ENCODE results near the gene ESYT3. TPM values are rescaled to one million over a fixed set of nuclear protein-coding genes. Genes with fewer than 3 reads are reported as not detected.

ESYT3 gene
- total RNA-seq, 2 experiments from 2014 or later, result 0.22 TPM; not detected in 1

DNA sequence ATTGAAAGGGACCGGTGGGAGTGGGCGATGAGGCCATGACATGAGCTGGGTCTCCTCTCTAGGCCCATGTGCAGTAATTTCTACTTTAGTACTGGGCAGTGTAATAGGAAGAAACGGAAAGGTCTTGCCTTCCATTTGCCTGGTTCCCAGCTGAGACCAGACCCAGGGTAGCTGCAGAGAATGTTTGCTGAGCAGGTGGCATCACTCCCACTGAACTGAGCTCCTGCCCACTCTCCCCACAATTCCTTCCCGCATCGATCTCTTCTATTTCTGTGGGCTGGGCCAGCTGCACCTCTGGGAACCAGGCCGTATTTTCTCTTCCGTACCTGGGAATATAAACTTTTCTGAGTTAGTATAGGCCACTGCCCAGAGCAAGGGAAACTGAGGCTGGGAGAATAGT is 15.8 kb downstream of the ESYT3 start:
- H3K27ac ChIP-seq (ENCODE audit: low read depth in 1 of 2, low read length in 2 of 2), result no peak overlapping the region
- no peaks in the 10 kb centered on the region for H3K4me1 ChIP-seq (ENCODE audit: insufficient read depth, low read length)
- H3K27me3 ChIP-seq (ENCODE audit: control insufficient read depth in 1 of 2, insufficient read depth in 2 of 2, low read length in 2 of 2), result peaks cover 0 to 2% of the 10 kb centered on the region in 2 experiments
- ChIA-PET CTCF (no interaction called here), POLR2A (no interaction called here)
- H3K9me3 ChIP-seq (ENCODE audit: control insufficient read depth in 1 of 2, insufficient read depth in 1 of 2, low read length in 2 of 2), result no peaks in the 10 kb centered on the region
- no peak overlapping the region for H3K4me3 ChIP-seq (ENCODE audit: low read length)
- TF ChIP-seq, protein P1, sequence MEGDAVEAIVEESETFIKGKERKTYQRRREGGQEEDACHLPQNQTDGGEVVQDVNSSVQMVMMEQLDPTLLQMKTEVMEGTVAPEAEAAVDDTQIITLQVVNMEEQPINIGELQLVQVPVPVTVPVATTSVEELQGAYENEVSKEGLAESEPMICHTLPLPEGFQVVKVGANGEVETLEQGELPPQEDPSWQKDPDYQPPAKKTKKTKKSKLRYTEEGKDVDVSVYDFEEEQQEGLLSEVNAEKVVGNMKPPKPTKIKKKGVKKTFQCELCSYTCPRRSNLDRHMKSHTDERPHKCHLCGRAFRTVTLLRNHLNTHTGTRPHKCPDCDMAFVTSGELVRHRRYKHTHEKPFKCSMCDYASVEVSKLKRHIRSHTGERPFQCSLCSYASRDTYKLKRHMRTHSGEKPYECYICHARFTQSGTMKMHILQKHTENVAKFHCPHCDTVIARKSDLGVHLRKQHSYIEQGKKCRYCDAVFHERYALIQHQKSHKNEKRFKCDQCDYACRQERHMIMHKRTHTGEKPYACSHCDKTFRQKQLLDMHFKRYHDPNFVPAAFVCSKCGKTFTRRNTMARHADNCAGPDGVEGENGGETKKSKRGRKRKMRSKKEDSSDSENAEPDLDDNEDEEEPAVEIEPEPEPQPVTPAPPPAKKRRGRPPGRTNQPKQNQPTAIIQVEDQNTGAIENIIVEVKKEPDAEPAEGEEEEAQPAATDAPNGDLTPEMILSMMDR (IDR thresholded peaks at IDR 0.05), result no peak
- Mint-ChIP-seq H3K27ac (no peak overlapping the region), H3K36me3 (ENCODE audit: low read depth) (no peaks in the 10 kb centered on the region), H3K27me3 (no peaks in the 10 kb centered on the region), H3K9me3 (no peaks in the 10 kb centered on the region), H3K4me1 (ENCODE audit: low read depth) (no peaks in the 10 kb centered on the region), H3K4me3 (no peak overlapping the region)
- intact Hi-C loops (cut with DNase I, micrococcal nuclease), result no loop called here
- H3K36me3 ChIP-seq (ENCODE audit: insufficient read depth, low read length), result no peaks in the 10 kb centered on the region
- no peak for ATAC-seq (ENCODE audit: poor library complexity)
- no peak for DNase-seq

DNA sequence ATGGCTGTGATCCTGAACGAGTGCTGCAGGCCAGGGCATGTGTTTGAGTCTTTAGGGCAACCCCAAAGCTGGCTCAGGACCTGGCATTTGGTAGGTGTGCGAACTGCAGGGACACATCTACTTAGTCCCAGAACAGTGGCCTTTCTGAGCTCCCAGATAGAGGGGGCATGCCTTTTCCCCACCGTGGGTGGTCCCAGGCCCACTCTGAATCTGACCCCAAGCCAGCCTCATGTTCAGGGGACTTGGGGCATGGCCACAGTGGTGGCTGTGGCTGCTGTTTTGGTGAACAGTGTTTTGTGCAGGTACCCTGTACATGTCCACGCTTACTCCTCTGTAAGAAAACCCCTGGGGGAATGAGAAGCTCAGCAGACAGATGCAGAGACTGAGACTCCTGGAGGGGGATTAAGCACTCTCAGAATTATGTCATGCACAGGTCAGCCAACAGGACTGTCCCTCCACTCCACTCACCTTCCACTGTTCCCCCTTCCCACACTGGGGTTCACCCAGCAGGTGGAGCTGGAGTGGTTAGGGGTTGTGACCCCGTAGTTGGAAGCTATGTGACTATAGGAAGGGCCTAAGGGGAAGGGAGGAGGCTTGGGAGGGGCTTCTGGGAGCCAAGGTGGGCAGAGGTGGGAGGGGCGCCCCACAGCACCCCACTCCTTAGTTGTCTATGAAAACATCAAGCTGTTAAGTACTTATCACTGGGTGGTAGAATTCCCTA is 16.4 kb downstream of the ESYT3 start:
- no peak overlapping the region for H3K4me3 ChIP-seq (ENCODE audit: low read length)
- DNase-seq (no peak), ATAC-seq (ENCODE audit: poor library complexity) (no peak)
- Mint-ChIP-seq H3K27me3 (no peaks in the 10 kb centered on the region), H3K36me3 (ENCODE audit: low read depth) (no peaks in the 10 kb centered on the region), H3K27ac (no peak overlapping the region), H3K4me3 (no peak overlapping the region), H3K4me1 (ENCODE audit: low read depth) (no peaks in the 10 kb centered on the region), H3K9me3 (no peaks in the 10 kb centered on the region)
- intact Hi-C loops (cut with DNase I, micrococcal nuclease), result no loop called here
- no peaks in the 10 kb centered on the region for H3K4me1 ChIP-seq (ENCODE audit: insufficient read depth, low read length)
- no peaks in the 10 kb centered on the region for H3K36me3 ChIP-seq (ENCODE audit: insufficient read depth, low read length)
- ChIA-PET CTCF (interaction anchor here (0.5 kb wide), 1 partner anchor 155 kb away, joined by 4 read pairs; no protein-coding TSS in a partner anchor), POLR2A (no interaction called here)
- TF ChIP-seq, protein P1 (IDR thresholded peaks at IDR 0.05), result no peak
- no peak overlapping the region for H3K27ac ChIP-seq (ENCODE audit: low read depth in 1 of 2, low read length in 2 of 2)
- H3K9me3 ChIP-seq (ENCODE audit: control insufficient read depth in 1 of 2, insufficient read depth in 1 of 2, low read length in 2 of 2), result no peaks in the 10 kb centered on the region
- H3K27me3 ChIP-seq (ENCODE audit: control insufficient read depth in 1 of 2, insufficient read depth in 2 of 2, low read length in 2 of 2), result peaks cover 0 to 2% of the 10 kb centered on the region in 2 experiments

DNA sequence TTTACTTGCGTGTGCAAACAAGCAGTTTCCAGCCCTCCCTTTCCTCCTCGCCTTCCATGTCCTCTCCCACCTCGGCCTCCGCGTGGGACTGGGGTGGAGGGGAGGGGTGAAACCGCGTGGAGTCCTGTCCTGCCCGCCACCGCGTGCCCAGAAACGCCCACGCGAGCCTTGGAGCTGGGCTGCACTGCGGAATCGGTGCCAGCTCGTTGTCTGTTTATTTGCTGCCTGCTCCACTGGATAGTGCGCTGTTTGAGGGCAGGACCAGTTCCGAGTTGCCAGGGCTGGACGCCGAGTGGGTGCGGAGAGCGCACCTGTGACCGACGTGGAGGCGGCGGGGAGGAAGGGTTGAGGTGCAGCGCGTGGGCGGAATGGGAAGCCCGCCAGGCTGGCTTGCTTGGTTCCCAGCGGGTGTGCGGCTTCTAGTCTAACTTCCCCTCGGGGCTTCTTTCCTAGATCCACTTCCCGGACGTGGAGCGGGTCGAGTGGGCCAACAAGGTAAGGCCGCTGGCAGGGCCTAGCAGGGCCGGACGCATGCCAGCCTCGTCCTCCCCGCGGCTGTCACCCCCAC is 17.3 kb downstream of the ESYT3 start:
- H3K36me3 Mint-ChIP-seq (ENCODE audit: low read depth), result no peaks in the 10 kb centered on the region
- H3K27ac ChIP-seq (ENCODE audit: low read depth in 1 of 2, low read length in 2 of 2), result no peak overlapping the region
- DNase-seq (no peak), ATAC-seq (ENCODE audit: poor library complexity) (no peak)
- peaks cover 0 to 2% of the 10 kb centered on the region in 2 experiments for H3K27me3 ChIP-seq (ENCODE audit: control insufficient read depth in 1 of 2, insufficient read depth in 2 of 2, low read length in 2 of 2)
- H3K27me3 Mint-ChIP-seq, result no peaks in the 10 kb centered on the region
- POLR2A ChIA-PET, result no interaction called here
- H3K9me3 Mint-ChIP-seq, result no peaks in the 10 kb centered on the region
- no peaks in the 10 kb centered on the region for H3K9me3 ChIP-seq (ENCODE audit: control insufficient read depth in 1 of 2, insufficient read depth in 1 of 2, low read length in 2 of 2)
- intact Hi-C loops (cut with DNase I, micrococcal nuclease), result no loop called here
- no peak overlapping the region for H3K4me3 Mint-ChIP-seq
- no peaks in the 10 kb centered on the region for H3K4me1 Mint-ChIP-seq (ENCODE audit: low read depth)
- H3K36me3 ChIP-seq (ENCODE audit: insufficient read depth, low read length), result no peaks in the 10 kb centered on the region
- H3K27ac Mint-ChIP-seq, result no peak overlapping the region
- H3K4me3 ChIP-seq (ENCODE audit: low read length), result no peak overlapping the region
- no peaks in the 10 kb centered on the region for H3K4me1 ChIP-seq (ENCODE audit: insufficient read depth, low read length)
- CTCF ChIA-PET, result interaction anchor here (0.5 kb wide), 1 partner anchor 154 kb away, joined by 4 read pairs; no protein-coding TSS in a partner anchor
- TF ChIP-seq, protein P1 (IDR thresholded peaks at IDR 0.05), result no peak

All from CD4-positive, alpha-beta T cell (primary cell).